ENCODE data around the gene DHRS2. TPM values are rescaled to one million over a fixed set of nuclear protein-coding genes. Genes with fewer than 3 reads are reported as not detected.

Gene DHRS2
- polyA plus RNA-seq, 1 of the 3 experiments (the other 2 are of a cell fraction) = 1.2 TPM

DNA sequence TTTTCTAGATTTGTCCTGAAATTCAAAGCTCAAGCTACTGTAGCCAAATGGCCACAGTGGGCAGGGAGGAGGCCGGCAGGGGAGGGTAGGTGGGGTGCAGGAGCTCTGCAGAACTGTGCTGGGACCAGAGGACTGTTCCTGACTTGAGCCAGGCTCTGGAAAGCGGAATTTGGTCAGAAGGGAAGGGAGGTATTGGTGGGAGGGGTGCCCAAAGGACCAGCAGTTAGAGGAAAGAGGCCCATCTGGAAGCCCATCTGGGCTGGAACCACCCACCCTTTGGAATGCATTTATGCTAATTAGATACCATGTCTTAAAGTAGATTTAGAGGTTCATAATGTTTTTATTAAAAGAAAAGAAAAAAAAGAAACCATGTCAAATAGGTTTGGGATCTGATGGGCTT, 33.1 kb upstream of the DHRS2 start:
- H3K4me2 ChIP-seq = no peak overlapping the region
- H3K9me2 ChIP-seq = no peaks in the 10 kb centered on the region
- no peak overlapping the region for H3K9ac ChIP-seq
- no peaks in the 10 kb centered on the region for H3F3A ChIP-seq (replicated peaks; ENCODE audit: insufficient read depth)
- ChIA-PET CTCF (interaction anchor here (0.9 to 2.5 kb wide), 3 partner anchors 14 to 308 kb away, joined by 3 to 9 read pairs (median 3); no protein-coding TSS in a partner anchor), POLR2A (no interaction called here)
- H3K4me1 ChIP-seq (ENCODE audit: control insufficient read depth in 1 of 2, insufficient read depth in 2 of 2, low read depth in 1 of 2, low read length in 1 of 2) = no peaks in the 10 kb centered on the region
- no peak overlapping the region for H3K27ac ChIP-seq (ENCODE audit: low read depth in 2 of 2, low read length in 1 of 2)
- no peaks in the 10 kb centered on the region for H3K9me3 ChIP-seq
- no peak for TF ChIP-seq RFX5 (IDR thresholded peaks at IDR 0.05; ENCODE audit: low read length)
- TF ChIP-seq, protein P1, sequence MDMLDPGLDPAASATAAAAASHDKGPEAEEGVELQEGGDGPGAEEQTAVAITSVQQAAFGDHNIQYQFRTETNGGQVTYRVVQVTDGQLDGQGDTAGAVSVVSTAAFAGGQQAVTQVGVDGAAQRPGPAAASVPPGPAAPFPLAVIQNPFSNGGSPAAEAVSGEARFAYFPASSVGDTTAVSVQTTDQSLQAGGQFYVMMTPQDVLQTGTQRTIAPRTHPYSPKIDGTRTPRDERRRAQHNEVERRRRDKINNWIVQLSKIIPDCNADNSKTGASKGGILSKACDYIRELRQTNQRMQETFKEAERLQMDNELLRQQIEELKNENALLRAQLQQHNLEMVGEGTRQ (IDR thresholded peaks at IDR 0.05; ENCODE audit: borderline replicate concordance, low read depth, low read length) = no peak
- no peak for TF ChIP-seq FOSL2 (IDR thresholded peaks at IDR 0.05; ENCODE audit: borderline replicate concordance, low read depth)
- no peak for TF ChIP-seq FOXM1 (IDR thresholded peaks at IDR 0.05; ENCODE audit: low read depth)
- TF ChIP-seq EP300 (IDR thresholded peaks at IDR 0.05; ENCODE audit: borderline replicate concordance in 1 of 2, low read depth in 1 of 2, low read length in 1 of 2) = no peak
- TF ChIP-seq YY1 (IDR thresholded peaks at IDR 0.05; ENCODE audit: low read depth) = no peak
- no peak for TF ChIP-seq MEF2A (IDR thresholded peaks at IDR 0.05; ENCODE audit: borderline replicate concordance, low read depth)
- no peak for TF ChIP-seq RCOR1 (IDR thresholded peaks at IDR 0.05; ENCODE audit: low read length)
- no peak for TF ChIP-seq JUND (IDR thresholded peaks at IDR 0.05)
- TF ChIP-seq ZBTB33 (IDR thresholded peaks at IDR 0.05; ENCODE audit: borderline replicate concordance, low read depth) = no peak
- TF ChIP-seq SMC3 (IDR thresholded peaks at IDR 0.05; ENCODE audit: low read depth, low read length) = no peak
- no peak for TF ChIP-seq RAD21 (IDR thresholded peaks at IDR 0.05; ENCODE audit: low read length)
- TF ChIP-seq GABPA (IDR thresholded peaks at IDR 0.05; ENCODE audit: low read depth) = no peak
- TF ChIP-seq FOXJ3 (CRISPR knock-in tag; IDR thresholded peaks at IDR 0.05) = no peak
- no peak for TF ChIP-seq TEAD4 (IDR thresholded peaks at IDR 0.05; ENCODE audit: borderline replicate concordance, insufficient read depth)
- no peak for TF ChIP-seq RXRA (IDR thresholded peaks at IDR 0.05; ENCODE audit: borderline replicate concordance, low read depth)
- TF ChIP-seq NFIC (IDR thresholded peaks at IDR 0.05; ENCODE audit: borderline replicate concordance) = no peak
- TF ChIP-seq GATA2 (CRISPR knock-in tag; IDR thresholded peaks at IDR 0.05) = no peak
- no peak for TF ChIP-seq CTCF (IDR thresholded peaks at IDR 0.05)
- 16% methylated on average over 2 of the region's 2 CpGs for WGBS (ENCODE audit: low lambda C conversion rate)
- DNase-seq = no peak
- H4K20me1 ChIP-seq (ENCODE audit: insufficient read depth) = no peaks in the 10 kb centered on the region; the same call in 1 of the 2 replicates
- no peaks in the 10 kb centered on the region for H3K36me3 ChIP-seq (replicated peaks in 1 of 2; ENCODE audit: control insufficient read depth in 1 of 2, insufficient read depth in 2 of 2, low read length in 1 of 2)
- H2AFZ ChIP-seq (ENCODE audit: low read depth) = no peak overlapping the region
- no peak overlapping the region for H3K4me3 ChIP-seq (ENCODE audit: low read depth in 2 of 2, low read length in 1 of 2)
- H3K79me2 ChIP-seq (ENCODE audit: insufficient read depth) = no peaks in the 10 kb centered on the region
- no peaks in the 10 kb centered on the region; the same call in 1 of the 2 replicates for H3K27me3 ChIP-seq (ENCODE audit: insufficient read depth)

Data from SK-N-SH (cell line).